ENCODE results near the gene CDK7.

DNA sequence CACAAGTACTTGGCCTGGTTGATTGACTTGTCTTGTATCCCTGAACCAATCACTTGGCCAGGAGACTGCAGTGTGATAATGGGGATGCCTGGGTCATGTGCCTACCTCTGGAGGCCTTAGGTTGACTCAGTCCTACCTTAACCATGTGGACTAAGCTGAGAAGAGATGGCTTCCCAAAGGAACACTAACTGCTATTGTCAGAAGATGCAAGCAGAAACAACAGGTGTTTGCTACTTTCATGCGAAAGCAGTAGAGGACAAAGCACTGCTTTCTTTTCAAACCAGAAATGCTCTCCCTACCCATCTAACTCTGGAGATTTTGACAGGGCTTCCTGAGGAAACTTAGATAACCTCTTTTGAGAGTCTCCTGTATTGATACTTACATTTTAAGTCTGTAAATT is 22.9 kb downstream of the CDK7 start:
- TF ChIP-seq, protein P1, sequence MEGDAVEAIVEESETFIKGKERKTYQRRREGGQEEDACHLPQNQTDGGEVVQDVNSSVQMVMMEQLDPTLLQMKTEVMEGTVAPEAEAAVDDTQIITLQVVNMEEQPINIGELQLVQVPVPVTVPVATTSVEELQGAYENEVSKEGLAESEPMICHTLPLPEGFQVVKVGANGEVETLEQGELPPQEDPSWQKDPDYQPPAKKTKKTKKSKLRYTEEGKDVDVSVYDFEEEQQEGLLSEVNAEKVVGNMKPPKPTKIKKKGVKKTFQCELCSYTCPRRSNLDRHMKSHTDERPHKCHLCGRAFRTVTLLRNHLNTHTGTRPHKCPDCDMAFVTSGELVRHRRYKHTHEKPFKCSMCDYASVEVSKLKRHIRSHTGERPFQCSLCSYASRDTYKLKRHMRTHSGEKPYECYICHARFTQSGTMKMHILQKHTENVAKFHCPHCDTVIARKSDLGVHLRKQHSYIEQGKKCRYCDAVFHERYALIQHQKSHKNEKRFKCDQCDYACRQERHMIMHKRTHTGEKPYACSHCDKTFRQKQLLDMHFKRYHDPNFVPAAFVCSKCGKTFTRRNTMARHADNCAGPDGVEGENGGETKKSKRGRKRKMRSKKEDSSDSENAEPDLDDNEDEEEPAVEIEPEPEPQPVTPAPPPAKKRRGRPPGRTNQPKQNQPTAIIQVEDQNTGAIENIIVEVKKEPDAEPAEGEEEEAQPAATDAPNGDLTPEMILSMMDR (conservative IDR thresholded peaks at IDR 0.05) = no peak
- TF ChIP-seq EZH2 (IDR thresholded peaks at IDR 0.05; ENCODE audit: low read depth) = no peak
